ENCODE data around the gene ABCF2. TPM values are rescaled to one million over a fixed set of nuclear protein-coding genes. Genes with fewer than 3 reads are reported as not detected.

The ABCF2 gene
- total and polyA plus RNA-seq, 4 donors = 6.3 to 15.6 (median 10.5) TPM

- WGBS = 95% methylated on average over 7 of the region's 7 CpGs
- H3K4me1 ChIP-seq (ENCODE audit: control insufficient read depth in 4 of 4, insufficient read depth in 4 of 4, low read length in 3 of 4) = peaks cover 0 to 6% (median 0%) of the 10 kb centered on the region in 4 donors
- TF ChIP-seq TAF1 (conservative IDR thresholded peaks at IDR 0.05) (no peak), YY1 (IDR thresholded peaks at IDR 0.05) (no peak), EGR1 (IDR thresholded peaks at IDR 0.05; ENCODE audit: low read depth in 2 of 2) (no peak), FOXA2 (IDR thresholded peaks at IDR 0.05) (no peak), ZBTB33 (IDR thresholded peaks at IDR 0.05) (no peak), HNF4G (IDR thresholded peaks at IDR 0.05) (no peak), CTCF (IDR thresholded peaks at IDR 0.05; ENCODE audit: low read depth, low read length, missing input control) (no peak), GABPA (IDR thresholded peaks at IDR 0.05 in 1 of 2, conservative IDR thresholded peaks at IDR 0.05 in 1 of 2) (no peak), ATF3 (IDR thresholded peaks at IDR 0.05) (no peak), SP1 (IDR thresholded peaks at IDR 0.05) (no peak), JUND (IDR thresholded peaks at IDR 0.05) (no peak), RXRA (IDR thresholded peaks at IDR 0.05) (no peak), RAD21 (IDR thresholded peaks at IDR 0.05) (no peak), FOXA1 (IDR thresholded peaks at IDR 0.05) (no peak), MAX (IDR thresholded peaks at IDR 0.05) (no peak)
- no peak overlapping the region for H3K27ac ChIP-seq (ENCODE audit: low read depth in 1 of 2, low read length in 2 of 2)
- no peaks in the 10 kb centered on the region for H3K36me3 ChIP-seq (ENCODE audit: control insufficient read depth in 4 of 4, insufficient read depth in 3 of 4, low read depth in 1 of 4, low read length in 3 of 4)
- H3K4me3 ChIP-seq (ENCODE audit: low read depth in 1 of 3, low read length in 3 of 3) = no peak overlapping the region
- DNase-seq (ENCODE audit: low spot score) = no peak
- H3K9me3 ChIP-seq (ENCODE audit: control insufficient read depth in 4 of 4, low read length in 3 of 4) = no peaks in the 10 kb centered on the region
- H3K9ac ChIP-seq (ENCODE audit: low read depth in 1 of 2, low read length in 2 of 2) = no peak overlapping the region
- H3K27me3 ChIP-seq (ENCODE audit: control insufficient read depth in 4 of 4, insufficient read depth in 4 of 4, low read length in 3 of 4) = peaks cover 0 to 4% (median 0%) of the 10 kb centered on the region in 4 donors
Observed at GRCh38 chr7:151272877-151273276, 45.9 kb upstream of the ABCF2 start.

GRCh38 chr7:151272405-151272804 lies 45.4 kb upstream of the ABCF2 start:
- no peaks in the 10 kb centered on the region for H3K9me3 ChIP-seq (ENCODE audit: control insufficient read depth in 4 of 4, low read length in 3 of 4)
- no peak overlapping the region for H3K9ac ChIP-seq (ENCODE audit: low read depth in 1 of 2, low read length in 2 of 2)
- DNase-seq (ENCODE audit: low spot score) = no peak
- H3K4me1 ChIP-seq (ENCODE audit: control insufficient read depth in 4 of 4, insufficient read depth in 4 of 4, low read length in 3 of 4) = peaks cover 0 to 5% (median 0%) of the 10 kb centered on the region in 4 donors
- H3K36me3 ChIP-seq (ENCODE audit: control insufficient read depth in 4 of 4, insufficient read depth in 3 of 4, low read depth in 1 of 4, low read length in 3 of 4) = no peaks in the 10 kb centered on the region
- no peak overlapping the region for H3K27ac ChIP-seq (ENCODE audit: low read depth in 1 of 2, low read length in 2 of 2)
- TF ChIP-seq FOXA2 (IDR thresholded peaks at IDR 0.05) (no peak), GABPA (IDR thresholded peaks at IDR 0.05 in 1 of 2, conservative IDR thresholded peaks at IDR 0.05 in 1 of 2) (no peak), YY1 (IDR thresholded peaks at IDR 0.05) (no peak), HNF4G (IDR thresholded peaks at IDR 0.05) (no peak), FOXA1 (IDR thresholded peaks at IDR 0.05) (no peak), SP1 (IDR thresholded peaks at IDR 0.05) (no peak), CTCF (IDR thresholded peaks at IDR 0.05; ENCODE audit: low read depth, low read length, missing input control) (no peak), ATF3 (IDR thresholded peaks at IDR 0.05) (no peak), REST (IDR thresholded peaks at IDR 0.05) (no peak), RXRA (IDR thresholded peaks at IDR 0.05) (no peak), RAD21 (IDR thresholded peaks at IDR 0.05) (no peak), MAX (IDR thresholded peaks at IDR 0.05) (no peak), NR2F2 (IDR thresholded peaks at IDR 0.05) (no peak), ZBTB33 (IDR thresholded peaks at IDR 0.05) (no peak), EGR1 (IDR thresholded peaks at IDR 0.05; ENCODE audit: low read depth in 2 of 2) (no peak)
- H3K4me3 ChIP-seq (ENCODE audit: low read depth in 1 of 3, low read length in 3 of 3) = no peak overlapping the region
- 82% methylated on average over 10 of the region's 10 CpGs for WGBS
- H3K27me3 ChIP-seq (ENCODE audit: control insufficient read depth in 4 of 4, insufficient read depth in 4 of 4, low read length in 3 of 4) = peaks cover 0 to 4% (median 0%) of the 10 kb centered on the region in 4 donors
